GM19351 (cell line): ENCODE results near the gene EIF6.
"Not testable (repeated sequence)": the region's sequence is repeated elsewhere in the genome, so short reads cannot be mapped to it uniquely, and the experiment has no call there.

Source experiments
- ATAC-seq: cut with Tn5 transposase; IDR thresholded peaks from one replicate; pipeline ENCODE4 v1.9.1; 2021; ENCODE audit warnings: mild to moderate bottlenecking, moderate library complexity; ENCODE audit not compliant: unreplicated experiment

Gene EIF6

DNA sequence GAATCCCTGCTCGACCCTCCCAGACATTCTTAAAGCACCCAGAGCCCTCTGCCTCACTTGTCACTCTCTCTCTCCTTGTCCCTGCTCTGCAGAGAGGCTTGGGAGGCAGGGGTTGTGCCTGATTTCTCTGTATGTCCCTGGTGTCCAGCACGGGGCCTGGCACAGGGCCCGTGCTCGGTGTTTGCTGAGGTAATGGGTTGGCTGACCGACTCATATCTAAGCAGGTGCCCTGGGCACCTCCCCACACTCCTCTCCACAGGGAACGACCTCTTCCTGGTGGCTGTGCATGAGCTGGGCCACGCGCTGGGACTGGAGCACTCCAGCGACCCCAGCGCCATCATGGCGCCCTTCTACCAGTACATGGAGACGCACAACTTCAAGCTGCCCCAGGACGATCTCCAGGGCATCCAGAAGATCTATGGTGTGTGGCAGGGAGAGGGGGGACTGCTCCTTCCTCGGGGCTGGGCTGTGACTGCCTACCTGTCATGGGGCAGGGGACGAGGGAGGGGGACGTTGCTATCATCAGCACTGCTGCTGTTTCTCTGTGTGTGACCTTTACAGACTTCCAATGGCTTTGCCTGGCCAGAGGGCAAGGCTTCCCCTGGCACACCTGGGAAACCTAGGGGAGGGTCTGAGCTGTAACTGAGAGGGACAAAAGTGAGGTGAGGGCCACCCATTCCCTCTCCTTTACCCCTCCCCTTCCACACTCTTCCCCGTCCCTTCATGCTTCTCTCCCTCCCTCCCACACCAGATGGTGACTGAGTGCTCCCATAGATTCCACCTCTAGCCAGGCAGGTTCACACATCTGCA lies 20.8 kb downstream of the EIF6 start:
- no peak for ATAC-seq

DNA sequence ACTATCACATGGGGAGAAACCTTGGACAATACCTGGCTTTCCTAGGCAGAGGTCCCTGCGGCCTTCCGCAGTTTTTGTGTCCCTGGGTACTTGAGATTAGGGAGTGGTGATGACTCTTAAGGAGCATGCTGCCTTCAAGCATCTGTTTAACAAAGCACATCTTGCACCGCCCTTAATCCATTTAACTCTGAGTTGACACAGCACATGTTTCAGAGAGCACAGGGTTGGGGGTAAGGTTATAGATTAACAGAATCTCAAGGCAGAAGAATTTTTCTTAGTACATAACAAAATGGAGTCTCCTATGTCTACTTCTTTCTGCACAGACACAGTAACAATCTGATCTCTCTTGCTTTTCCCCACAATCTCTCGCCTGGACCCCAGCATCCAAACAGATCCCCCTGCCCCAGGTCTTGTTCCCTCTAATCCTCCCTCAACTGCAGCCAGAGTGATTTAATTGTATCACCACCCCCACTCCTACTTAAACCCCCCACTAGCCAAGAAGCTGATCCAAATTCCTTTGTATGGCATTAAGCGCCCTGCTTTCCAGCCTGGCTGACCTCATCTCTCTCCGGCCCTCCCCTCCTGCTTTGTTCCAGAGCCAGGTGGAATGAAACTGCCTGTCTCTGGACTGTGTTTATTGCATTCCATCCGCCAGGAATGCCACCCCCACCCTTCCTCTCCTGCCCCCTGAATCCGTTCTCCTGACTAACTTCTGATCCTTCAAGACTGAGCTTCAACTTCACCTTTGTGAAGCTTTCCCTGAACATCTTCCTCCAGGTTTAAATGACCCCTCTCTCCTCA lies 21.6 kb downstream of the EIF6 start:
- not testable (repeated sequence) for ATAC-seq

DNA sequence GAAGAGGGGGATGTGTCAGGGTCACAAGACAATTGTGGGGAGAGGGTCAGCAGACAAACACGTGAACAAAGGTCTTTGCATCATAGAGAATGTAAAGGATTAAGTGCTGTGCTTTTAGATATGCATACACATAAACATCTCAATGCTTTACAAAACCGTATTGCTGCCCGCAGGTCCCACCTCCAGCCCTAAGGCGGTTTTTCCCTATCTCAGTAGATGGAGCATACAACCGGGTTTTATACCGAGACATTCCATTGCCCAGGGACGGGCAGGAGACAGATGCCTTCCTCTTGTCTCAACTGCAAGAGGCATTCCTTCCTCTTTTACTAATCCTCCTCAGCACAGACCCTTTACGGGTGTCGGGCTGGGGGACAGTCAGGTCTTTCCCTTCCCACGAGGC lies 22.3 kb downstream of the EIF6 start:
- not testable (repeated sequence) for ATAC-seq

DNA sequence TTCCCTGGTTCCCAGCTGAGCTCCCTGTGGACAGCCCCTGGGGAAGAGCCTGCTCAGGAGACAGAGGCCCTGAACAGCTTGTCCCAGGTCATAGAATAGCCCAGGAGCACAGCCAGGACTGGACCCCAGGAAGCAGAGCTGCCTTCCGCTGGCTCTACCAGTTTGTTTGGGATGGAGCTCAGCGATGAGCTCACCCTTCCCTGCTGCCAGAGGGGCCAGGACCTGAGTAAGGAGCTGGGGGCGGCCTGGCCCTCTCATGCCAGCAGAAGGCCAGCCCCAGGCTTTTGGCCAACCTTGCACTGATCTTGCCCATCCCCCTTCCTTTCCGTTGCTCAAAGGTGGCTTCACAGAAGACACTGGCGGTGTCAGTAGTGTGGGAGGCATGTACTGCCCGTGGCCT lies 24.1 kb downstream of the EIF6 start:
- no peak for ATAC-seq

DNA sequence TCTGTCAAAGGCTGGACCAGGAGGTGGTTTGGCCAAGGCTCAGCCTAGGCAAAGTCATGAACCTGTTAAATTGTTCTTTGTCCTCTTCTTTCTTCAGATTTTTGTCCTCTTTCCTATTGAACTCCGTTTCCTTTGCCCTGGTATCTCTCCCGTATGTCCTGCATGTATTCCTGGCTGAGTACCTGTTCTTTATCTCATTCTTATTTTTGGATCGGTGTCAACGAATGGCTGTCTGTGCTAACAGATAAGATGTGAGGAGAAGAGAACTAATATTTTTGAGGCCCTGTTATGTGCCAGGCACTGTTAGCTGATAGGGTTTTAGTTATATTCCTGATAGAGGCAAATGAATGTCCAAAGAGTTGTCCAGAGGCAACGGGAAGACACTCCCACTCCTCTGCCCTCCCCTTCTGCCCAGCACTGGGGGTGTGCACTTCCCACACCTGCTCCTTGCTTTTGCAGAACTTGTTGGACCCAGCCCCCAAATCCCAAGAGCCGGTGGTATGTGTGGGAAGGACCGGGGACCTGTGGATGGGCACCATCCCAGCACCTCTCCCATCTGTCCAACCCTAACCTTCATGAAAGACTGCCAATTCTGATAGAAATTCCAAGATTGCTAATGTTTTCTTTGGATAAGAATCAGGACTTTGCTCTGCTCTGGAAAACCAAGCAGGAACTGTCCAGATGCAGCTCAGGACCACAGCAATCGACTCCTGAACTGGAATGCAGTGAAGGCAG lies 27.2 kb downstream of the EIF6 start:
- no peak for ATAC-seq

GRCh38 chr20:35254448-35254999 lies 30.0 kb downstream of the EIF6 start:
- ATAC-seq: no peak

DNA sequence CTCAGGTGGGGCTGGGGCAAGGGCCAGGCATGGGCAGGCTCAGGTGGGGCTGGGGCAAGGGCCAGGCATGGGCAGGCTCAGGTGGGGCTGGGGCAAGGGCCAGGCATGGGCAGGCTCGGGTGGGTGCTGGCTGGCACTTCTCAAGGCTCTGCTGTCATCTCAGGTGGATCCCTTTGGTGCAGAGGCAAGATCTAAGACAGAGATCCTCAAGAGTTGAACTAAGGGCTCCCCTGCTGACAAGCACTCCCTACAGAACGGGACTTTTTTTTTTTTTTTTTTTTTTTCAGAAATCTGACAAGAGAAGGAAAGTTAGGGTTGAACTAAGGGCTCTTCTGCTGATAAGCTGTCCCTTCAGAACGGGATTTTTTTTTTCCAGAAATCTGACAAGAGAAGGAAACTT lies 31.6 kb downstream of the EIF6 start:
- no peak for ATAC-seq

DNA sequence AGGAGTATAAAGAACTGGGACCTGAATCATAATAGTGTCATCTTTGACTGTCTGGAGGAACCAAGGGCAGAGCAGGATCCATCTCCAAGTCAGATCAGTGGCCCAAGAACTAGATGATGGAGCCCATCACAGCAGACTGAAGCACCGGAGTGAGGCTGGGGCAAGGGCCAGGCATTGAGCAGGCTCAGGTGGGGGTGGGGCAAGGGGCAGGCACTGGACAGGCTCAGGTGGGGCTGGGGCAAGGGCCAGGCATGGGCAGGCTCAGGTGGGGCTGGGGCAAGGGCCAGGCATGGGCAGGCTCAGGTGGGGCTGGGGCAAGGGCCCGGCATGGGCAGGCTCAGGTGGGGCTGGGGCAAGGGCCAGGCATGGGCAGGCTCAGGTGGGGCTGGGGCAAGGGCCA lies 32.0 kb downstream of the EIF6 start:
- ATAC-seq: not testable (repeated sequence)

- ATAC-seq: peak; percentile 60
These were observed 32.5 kb downstream of the EIF6 start for GRCh38 chr20:35252037-35252461.

DNA sequence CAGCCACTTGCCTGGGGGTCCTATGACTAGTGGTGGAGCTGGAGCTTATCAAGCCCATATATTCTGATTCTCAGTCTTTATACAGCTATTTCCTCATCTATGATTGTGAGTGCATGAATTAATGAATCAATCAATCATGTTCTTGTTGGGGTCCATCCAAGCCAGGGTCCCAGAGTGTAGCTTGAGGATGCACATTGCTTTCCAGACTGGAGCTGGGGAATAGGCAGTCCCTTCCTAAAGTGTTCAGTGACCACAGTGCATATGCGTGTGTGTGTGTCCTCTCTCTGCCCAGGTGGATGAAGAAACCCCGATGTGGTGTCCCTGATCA lies 33.0 kb downstream of the EIF6 start:
- no peak for ATAC-seq

DNA sequence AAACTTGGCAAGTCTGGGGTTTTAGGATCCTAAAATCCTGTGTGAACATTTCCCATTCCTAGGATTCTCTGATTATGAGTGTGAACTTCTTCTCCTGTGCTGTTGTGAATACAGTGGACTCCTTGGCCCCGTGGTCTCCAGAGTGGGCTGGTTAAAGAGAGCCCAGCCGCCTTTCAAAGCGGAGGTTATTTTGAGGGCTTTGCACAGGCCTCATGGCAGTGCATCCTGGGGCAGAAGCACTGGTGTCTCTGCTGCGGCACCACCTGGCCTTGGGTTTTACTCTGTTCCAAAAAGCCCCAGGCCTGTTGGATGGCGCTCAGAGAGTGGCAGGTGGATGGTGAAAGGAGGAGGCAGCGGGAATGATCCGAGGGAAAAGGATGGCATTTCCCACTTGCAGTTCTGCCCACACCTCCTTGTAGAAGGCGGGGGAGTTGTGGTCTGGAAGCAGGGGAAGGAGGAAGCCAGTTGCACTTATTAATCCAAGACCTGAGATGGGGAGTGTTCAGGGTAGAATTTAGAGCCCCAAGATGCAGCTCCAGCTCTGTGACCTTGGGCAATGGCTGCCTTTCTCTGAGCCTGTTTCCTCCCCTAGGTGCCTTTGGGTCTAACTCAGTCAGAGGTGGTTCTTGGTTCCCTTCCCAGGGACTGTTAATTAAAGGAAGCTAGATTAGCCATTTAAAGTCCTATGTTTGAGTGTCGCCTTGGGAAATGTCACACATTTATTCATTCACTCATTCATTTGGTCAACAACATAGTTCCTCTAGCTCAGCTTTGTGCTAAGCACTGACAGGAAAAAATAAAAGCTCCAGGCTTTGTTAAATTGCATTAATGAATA lies 35.7 kb downstream of the EIF6 start:
- no peak for ATAC-seq

DNA sequence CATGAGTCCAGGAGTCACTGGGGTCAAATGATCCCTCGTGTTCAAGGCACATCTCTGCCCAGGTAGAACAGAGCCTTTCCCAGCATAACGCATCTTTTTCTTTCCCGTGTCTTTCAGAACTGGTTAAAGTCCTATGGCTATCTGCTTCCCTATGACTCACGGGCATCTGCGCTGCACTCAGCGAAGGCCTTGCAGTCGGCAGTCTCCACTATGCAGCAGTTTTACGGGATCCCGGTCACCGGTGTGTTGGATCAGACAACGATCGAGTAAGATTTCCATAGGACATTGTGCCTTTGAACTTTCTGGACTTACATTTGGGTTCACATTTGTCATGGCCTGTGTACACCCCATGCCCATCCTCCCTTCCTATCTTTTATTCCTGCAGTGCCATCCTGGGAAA lies 37.8 kb downstream of the EIF6 start:
- ATAC-seq: no peak

GRCh38 chr20:35243986-35244385 lies 40.6 kb downstream of the EIF6 start:
- no peak for ATAC-seq

- ATAC-seq: no peak
These were observed 41.3 kb downstream of the EIF6 start for GRCh38 chr20:35243317-35243716.

- ATAC-seq: no peak
These were observed 43.7 kb downstream of the EIF6 start for GRCh38 chr20:35240811-35241293.

DNA sequence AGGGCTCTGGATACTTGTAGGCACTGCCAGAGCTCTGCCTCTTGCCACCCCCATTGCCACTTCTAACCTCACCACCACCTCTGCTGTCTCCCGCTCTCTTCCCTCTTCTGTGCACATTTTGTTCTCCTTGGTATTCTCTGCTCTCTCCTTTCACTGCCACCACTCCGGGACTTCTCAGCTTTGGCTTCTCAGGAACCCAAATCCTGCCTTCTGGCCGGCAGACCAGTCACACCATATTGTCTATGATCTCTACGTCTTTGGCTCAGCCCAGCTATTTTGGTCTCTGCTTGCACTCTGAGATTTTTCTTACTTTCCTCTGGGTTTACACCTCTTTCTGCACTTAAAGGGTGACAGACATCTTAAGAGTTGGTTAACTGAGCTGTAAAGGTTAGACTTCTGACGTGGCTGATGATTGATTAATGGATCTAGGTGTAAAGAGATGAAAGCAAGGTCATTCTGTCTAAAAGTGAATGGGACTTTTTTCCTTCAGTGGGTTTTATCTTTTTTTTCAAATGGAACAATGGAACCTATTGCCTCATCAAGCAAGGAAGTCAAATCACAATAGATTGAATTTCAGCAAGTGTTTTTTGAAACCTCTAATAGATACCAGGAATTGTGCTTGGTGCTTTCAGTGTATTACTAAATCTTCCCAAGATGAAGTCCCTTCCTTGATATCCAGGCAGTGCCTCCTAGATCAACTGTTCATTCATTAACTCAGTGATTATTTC lies 44.3 kb downstream of the EIF6 start:
- ATAC-seq: no peak

- no peak for ATAC-seq
These were observed 45.8 kb downstream of the EIF6 start for GRCh38 chr20:35238735-35239134.

DNA sequence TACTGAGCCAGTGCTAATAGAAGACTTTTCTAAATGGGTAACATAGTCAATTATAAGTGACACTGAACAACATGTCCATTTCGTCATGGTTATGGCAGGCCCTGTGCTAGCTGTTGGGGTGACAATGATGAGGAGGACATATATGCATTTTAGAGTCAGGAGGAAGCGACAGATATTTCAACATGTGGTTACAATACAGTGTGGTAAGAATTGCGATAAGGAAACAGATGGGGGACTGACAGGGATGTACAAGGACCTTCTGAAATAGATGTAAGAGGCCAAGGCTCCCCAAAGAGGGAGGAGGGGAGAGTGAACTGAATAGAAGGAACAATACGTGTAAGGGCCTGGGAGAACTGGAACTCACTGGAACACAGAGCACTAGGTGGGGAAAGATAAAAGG lies 46.4 kb downstream of the EIF6 start:
- ATAC-seq: no peak

DNA sequence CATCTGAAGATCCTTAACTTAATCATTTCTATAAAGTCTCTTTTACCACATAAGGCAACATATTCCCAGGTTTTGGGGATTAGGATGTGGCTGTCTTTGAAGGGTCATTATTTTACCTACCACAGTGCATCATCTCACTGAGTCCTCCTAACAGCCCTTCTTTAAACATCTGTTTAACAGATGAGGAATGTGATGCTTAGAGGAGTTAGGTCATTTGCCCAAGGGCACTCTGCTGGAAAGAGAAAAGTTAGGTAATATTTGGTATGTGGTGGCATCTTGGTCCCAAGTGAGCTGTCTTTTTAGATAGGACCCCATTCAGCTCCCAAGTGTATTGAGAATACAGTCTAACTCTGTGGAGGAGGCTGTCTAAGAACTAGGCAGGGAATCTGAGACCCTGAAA lies 47.1 kb downstream of the EIF6 start:
- ATAC-seq: no peak

GRCh38 chr20:35235881-35236280 lies 48.7 kb downstream of the EIF6 start:
- no peak for ATAC-seq
